Stimulated activated effector memory CD8-positive, alpha-beta T cell treated with anti-CD3 and anti-CD28 coated beads, Interleukin-12 subunit alpha, Interleukin-12 subunit beta, amount 100 ng/mL, for 72 hours (primary cell): ENCODE measurements around the gene ZBTB47.

Experiments
- ATAC-seq: fragments of 150-1000 bp; cut with Tn5 transposase; 2 replicates; pipeline ENCODE4 v1.10.0; 2021
- DNase-seq, 2 donors: peaks; one replicate each; pipeline ENCODE4 v3.0.0; 2021 to 2022; ENCODE audit warnings: low spot score in 2 of 2
- H3K27ac Mint-ChIP-seq: one replicate; pipeline ENCODE4 v1.8.0; 2022; ENCODE audit warnings: mild to moderate bottlenecking, mixed read lengths
- H3K36me3 Mint-ChIP-seq: one replicate; pipeline ENCODE4 v1.8.0; 2022; ENCODE audit warnings: mild to moderate bottlenecking, mixed read lengths
- H3K4me1 Mint-ChIP-seq: one replicate; pipeline ENCODE4 v1.8.0; 2022; ENCODE audit warnings: mixed read lengths
- H3K4me3 Mint-ChIP-seq: one replicate; pipeline ENCODE4 v1.8.0; 2022; ENCODE audit warnings: mild to moderate bottlenecking, mixed read lengths
- H3K9me3 Mint-ChIP-seq: one replicate; pipeline ENCODE4 v1.8.0; 2022; ENCODE audit warnings: mixed read lengths

The ZBTB47 gene

GRCh38 chr3:42703695-42704025 lies 50.2 kb downstream of the ZBTB47 start:
- peaks cover 22% of the 10 kb centered on the region for H3K4me1 Mint-ChIP-seq
- no peaks in the 10 kb centered on the region for H3K9me3 Mint-ChIP-seq
- H3K4me3 Mint-ChIP-seq: no peak overlapping the region
- H3K36me3 Mint-ChIP-seq: no peaks in the 10 kb centered on the region
- DNase-seq (no peak), ATAC-seq (no peak)
- H3K27ac Mint-ChIP-seq: no peak overlapping the region

GRCh38 chr3:42704136-42704841 lies 50.8 kb downstream of the ZBTB47 start:
- H3K9me3 Mint-ChIP-seq: no peaks in the 10 kb centered on the region
- H3K4me3 Mint-ChIP-seq: no peak overlapping the region
- peaks cover 18% of the 10 kb centered on the region for H3K4me1 Mint-ChIP-seq
- no peaks in the 10 kb centered on the region for H3K36me3 Mint-ChIP-seq
- no peak overlapping the region for H3K27ac Mint-ChIP-seq
- ATAC-seq (no peak), DNase-seq (no peak)

GRCh38 chr3:42705058-42705767 lies 51.7 kb downstream of the ZBTB47 start:
- Mint-ChIP-seq H3K4me3 (no peak overlapping the region), H3K36me3 (no peaks in the 10 kb centered on the region), H3K27ac (no peak overlapping the region), H3K4me1 (peaks cover 10% of the 10 kb centered on the region), H3K9me3 (no peaks in the 10 kb centered on the region)
- no peak for ATAC-seq
- DNase-seq: no peak

GRCh38 chr3:42705962-42706585 lies 52.6 kb downstream of the ZBTB47 start:
- Mint-ChIP-seq H3K4me1 (peaks cover 6% of the 10 kb centered on the region), H3K4me3 (no peak overlapping the region), H3K36me3 (no peaks in the 10 kb centered on the region), H3K9me3 (no peaks in the 10 kb centered on the region), H3K27ac (no peak overlapping the region)
- no peak for DNase-seq
- ATAC-seq: no peak

- Mint-ChIP-seq H3K36me3 (no peaks in the 10 kb centered on the region), H3K9me3 (no peaks in the 10 kb centered on the region), H3K4me3 (no peak overlapping the region), H3K27ac (no peak overlapping the region), H3K4me1 (no peaks in the 10 kb centered on the region)
- DNase-seq (no peak), ATAC-seq (no peak)
Observed at GRCh38 chr3:42706721-42707619, 53.5 kb downstream of the ZBTB47 start.

GRCh38 chr3:42707620-42708355 lies 54.3 kb downstream of the ZBTB47 start:
- ATAC-seq (no peak), DNase-seq (no peak)
- H3K27ac Mint-ChIP-seq: no peak overlapping the region
- no peaks in the 10 kb centered on the region for H3K36me3 Mint-ChIP-seq
- no peaks in the 10 kb centered on the region for H3K9me3 Mint-ChIP-seq
- H3K4me1 Mint-ChIP-seq: no peaks in the 10 kb centered on the region
- no peak overlapping the region for H3K4me3 Mint-ChIP-seq

- no peak overlapping the region for H3K4me3 Mint-ChIP-seq
- no peak for ATAC-seq
- H3K4me1 Mint-ChIP-seq: no peaks in the 10 kb centered on the region
- no peak overlapping the region for H3K27ac Mint-ChIP-seq
- H3K36me3 Mint-ChIP-seq: no peaks in the 10 kb centered on the region
- H3K9me3 Mint-ChIP-seq: no peaks in the 10 kb centered on the region
- no peak for DNase-seq
Observed at GRCh38 chr3:42708611-42709151, 55.2 kb downstream of the ZBTB47 start.

- ATAC-seq: no peak
- H3K4me3 Mint-ChIP-seq: no peak overlapping the region
- H3K36me3 Mint-ChIP-seq: no peaks in the 10 kb centered on the region
- no peaks in the 10 kb centered on the region for H3K9me3 Mint-ChIP-seq
- no peak for DNase-seq
- no peaks in the 10 kb centered on the region for H3K4me1 Mint-ChIP-seq
- no peak overlapping the region for H3K27ac Mint-ChIP-seq
Observed at GRCh38 chr3:42709621-42710020, 56.1 kb downstream of the ZBTB47 start.

GRCh38 chr3:42710323-42711021 lies 57.0 kb downstream of the ZBTB47 start:
- Mint-ChIP-seq H3K4me3 (no peak overlapping the region), H3K9me3 (no peaks in the 10 kb centered on the region), H3K4me1 (no peaks in the 10 kb centered on the region), H3K36me3 (no peaks in the 10 kb centered on the region), H3K27ac (no peak overlapping the region)
- ATAC-seq (no peak), DNase-seq (no peak)

GRCh38 chr3:42711491-42712343 lies 58.2 kb downstream of the ZBTB47 start:
- Mint-ChIP-seq H3K36me3 (no peaks in the 10 kb centered on the region), H3K27ac (no peak overlapping the region), H3K4me3 (no peak overlapping the region), H3K9me3 (no peaks in the 10 kb centered on the region), H3K4me1 (no peaks in the 10 kb centered on the region)
- DNase-seq (no peak), ATAC-seq (no peak)

GRCh38 chr3:42712344-42712648 lies 58.8 kb downstream of the ZBTB47 start:
- no peaks in the 10 kb centered on the region for H3K9me3 Mint-ChIP-seq
- H3K4me1 Mint-ChIP-seq: no peaks in the 10 kb centered on the region
- ATAC-seq: no peak
- DNase-seq: no peak
- no peak overlapping the region for H3K4me3 Mint-ChIP-seq
- no peaks in the 10 kb centered on the region for H3K36me3 Mint-ChIP-seq
- no peak overlapping the region for H3K27ac Mint-ChIP-seq

GRCh38 chr3:42712688-42713372 lies 59.3 kb downstream of the ZBTB47 start:
- no peaks in the 10 kb centered on the region for H3K9me3 Mint-ChIP-seq

GRCh38 chr3:42713747-42714146 lies 60.2 kb downstream of the ZBTB47 start:
- Mint-ChIP-seq H3K4me1 (no peaks in the 10 kb centered on the region), H3K27ac (no peak overlapping the region), H3K9me3 (no peaks in the 10 kb centered on the region), H3K36me3 (no peaks in the 10 kb centered on the region), H3K4me3 (no peak overlapping the region)
- ATAC-seq (no peak), DNase-seq (no peak)

More at GRCh38 chr3:42712688-42713372, 59.3 kb downstream of the ZBTB47 start:
- Mint-ChIP-seq H3K4me3 (no peak overlapping the region), H3K27ac (no peak overlapping the region), H3K4me1 (no peaks in the 10 kb centered on the region), H3K36me3 (no peaks in the 10 kb centered on the region)
- ATAC-seq: no peak
- DNase-seq: no peak
